Fibroblast of skin of left biceps (primary cell): ENCODE results near the gene RAD51B.
"Not testable (repeated sequence)": the region's sequence is repeated elsewhere in the genome, so short reads cannot be mapped to it uniquely, and the experiment has no call there.

Experiments
- DNase-seq, 2 experiments: peaks; one replicate each; pipeline ENCODE4 v3.0.0-alpha.2; 2013; ENCODE audit warnings: low read depth in 2 of 2

Gene RAD51B

DNA sequence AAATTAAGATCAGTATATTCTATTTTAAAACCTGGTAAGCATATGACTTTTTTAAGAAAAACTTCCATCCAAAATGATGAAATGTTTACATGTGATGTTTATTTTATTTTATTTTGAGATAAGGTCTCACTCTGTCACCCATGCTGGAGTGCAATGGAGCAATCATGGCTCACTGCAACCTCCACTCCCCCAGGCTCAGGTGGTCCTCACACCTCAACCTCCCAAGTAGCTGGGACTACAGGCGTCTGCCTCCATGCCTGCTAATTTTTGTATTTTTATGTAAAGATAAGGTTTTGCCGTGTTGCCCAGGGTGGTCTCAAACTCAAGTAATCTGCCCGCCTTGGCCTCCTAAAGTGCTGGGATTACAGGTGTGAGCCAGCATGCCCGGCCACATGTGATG lies 831.5 kb downstream of the RAD51B start:
- DNase-seq = no peak

DNA sequence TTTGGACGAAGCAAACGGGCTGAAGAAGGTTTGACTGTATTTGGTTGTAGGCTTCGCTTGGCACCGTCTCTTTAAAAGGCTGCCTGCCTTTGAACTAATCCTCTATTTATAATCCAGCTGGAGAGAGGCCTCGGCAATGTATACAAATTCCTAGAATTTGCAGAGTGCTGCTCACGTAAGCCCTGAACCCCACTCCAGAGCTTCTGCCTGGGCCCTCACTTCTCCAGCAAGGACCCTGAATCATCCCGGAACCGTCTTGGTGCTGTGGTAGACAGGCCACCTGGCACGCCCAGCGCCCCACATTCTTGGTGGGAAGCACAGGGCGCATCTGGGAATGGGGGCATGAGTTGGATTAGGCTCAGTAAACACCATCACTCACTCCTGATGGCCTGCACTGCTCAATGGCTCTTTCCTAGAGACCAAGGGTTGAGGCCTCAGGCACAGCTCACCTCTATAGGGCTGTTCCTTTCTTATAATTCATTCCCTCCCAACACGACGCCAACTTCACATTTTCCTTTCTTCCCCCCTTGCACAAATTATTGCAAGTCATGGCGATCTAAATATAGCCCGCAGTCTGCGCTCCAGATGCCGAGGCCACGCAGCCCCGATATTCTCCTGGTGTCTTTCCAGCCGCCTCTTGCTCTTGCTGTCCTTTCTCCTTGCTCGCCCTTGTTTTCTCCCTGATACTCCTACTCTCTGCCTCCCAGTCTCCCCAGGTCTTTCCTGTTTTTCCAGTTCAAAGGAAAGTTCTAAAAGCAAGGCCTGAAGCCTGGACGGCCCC lies 832.3 kb downstream of the RAD51B start:
- DNase-seq = peak in 1 of 2 experiments; percentile 42

DNA sequence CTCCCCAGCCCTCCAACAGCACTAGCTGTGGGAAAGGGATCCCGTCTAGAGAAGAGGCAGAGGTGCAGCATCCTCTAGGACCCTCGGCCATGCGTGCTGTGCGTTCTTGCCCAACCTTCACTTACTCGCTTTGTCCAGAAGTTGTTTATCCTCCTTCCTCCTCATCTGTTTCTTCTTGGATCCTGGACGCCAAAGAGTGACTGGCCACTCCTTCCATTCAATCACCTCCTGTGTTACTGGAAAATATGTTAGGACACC lies 832.8 kb downstream of the RAD51B start:
- DNase-seq = no peak

DNA sequence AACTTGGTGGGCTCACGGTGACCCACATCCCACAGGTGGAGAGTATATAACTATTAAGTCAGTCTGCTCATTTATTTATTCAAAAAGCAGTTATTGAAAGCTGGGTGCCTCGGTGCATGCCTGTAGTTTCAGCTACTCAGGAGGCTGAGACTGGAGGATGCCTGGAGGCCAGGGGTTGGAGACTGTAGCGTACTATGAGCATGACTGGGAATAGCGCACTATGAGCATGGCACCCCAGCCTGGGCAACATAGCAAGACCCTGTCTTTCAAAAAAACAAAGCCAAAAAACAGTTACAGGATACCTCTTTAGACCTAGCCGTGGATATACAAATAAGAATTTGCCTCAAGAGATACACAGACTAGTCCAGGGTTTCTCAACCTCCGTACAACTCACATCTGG lies 833.5 kb downstream of the RAD51B start:
- no peak for DNase-seq

DNA sequence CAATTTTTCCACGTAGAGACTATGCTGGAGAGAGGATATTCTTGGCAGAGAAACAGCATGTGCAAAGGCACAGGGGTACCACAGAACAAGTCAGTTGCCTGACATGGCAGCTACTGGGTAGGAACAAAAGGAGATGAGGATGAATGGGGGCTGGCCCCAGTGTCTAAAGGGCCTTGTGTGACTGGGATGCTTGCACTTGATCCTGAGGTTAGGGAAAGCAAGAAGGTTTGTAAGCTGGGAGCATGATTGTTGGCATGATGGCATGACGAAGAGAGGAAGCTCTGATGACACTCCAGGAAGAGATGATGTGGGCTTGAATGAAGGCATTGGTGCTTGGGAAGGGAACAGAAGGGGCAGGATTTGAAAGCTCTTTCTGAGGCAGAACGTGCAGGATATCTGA lies 834.2 kb downstream of the RAD51B start:
- DNase-seq = no peak

DNA sequence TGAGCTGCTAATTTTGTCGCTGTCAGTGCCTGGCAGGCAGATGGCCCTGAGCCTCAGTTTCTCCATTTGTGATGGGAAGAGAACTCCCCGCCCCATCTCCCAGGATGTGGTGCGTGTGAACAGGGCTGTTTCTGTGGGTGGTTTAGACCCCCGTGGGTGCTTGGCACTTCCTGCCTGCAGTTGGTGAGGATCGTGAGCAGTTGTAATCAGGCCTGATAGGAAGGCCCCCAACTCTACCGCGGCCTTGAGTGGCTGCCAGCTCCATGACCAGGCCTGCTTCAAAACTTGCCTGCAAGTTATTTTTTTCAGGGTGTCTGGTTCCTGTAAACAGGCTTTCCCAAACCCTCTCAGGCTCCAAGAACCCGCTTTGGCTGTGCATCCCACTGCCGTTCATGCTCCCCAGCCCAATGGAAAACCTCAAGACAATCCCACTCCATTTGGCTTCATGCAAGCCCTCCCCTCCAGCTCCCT lies 834.9 kb downstream of the RAD51B start:
- DNase-seq = no peak

DNA sequence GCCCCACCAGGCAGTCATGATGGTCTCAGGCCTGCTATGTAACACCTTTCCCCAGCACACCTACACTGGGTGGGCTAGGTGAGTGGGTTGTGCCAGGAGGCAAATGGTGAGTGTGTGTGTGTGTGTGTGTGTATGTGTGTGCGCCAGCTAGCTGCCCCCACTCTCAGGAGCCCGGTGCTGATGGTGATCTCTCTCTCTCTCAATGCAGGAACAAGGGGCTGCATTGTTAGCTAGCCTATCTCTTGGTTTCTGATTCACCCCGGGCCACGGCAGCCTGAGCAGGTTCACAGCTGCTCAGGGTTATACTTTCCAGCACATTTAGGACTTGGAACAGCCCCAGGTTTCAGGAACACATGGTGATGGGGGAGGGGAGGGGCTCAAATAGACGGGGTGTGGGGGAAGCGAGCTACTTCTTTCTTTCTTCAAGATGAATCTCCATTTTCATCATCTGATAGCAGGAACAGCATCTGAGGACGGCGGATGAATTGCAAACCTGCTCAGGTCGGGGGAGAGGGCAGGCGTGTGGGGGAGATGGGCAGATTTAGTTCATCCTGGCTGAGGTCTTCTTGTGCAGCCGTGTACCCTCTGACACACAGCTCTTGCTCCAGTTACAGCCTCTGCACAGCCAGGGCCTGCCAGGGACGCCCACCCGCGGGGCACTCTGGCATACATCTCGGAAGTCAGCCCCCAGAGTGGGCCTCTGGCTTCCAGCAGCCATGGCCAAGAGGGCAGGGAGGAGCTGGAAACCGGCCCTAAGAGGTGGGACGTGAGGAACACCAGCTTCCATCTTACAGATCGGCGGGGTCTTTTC lies 835.6 kb downstream of the RAD51B start:
- no peak for DNase-seq

DNA sequence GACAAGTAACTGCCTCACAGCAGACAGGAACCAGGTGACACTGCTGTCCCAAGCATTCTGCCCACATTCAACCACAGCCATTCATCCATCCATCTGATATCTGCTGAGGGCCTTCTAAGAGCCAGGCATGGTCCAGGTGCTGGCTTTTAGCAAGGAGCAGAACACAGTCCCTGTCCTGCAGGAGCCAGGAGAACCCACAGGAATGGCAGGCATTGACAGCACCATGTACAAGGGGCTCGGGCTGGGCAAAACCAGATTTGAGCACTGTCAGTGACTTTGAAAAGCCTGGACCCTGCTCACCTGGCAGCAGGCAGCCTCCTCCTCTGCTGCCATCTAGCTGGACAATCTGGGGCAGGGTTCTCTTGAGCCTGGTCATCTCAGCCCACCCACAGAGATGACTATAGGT lies 836.3 kb downstream of the RAD51B start:
- no peak for DNase-seq

DNA sequence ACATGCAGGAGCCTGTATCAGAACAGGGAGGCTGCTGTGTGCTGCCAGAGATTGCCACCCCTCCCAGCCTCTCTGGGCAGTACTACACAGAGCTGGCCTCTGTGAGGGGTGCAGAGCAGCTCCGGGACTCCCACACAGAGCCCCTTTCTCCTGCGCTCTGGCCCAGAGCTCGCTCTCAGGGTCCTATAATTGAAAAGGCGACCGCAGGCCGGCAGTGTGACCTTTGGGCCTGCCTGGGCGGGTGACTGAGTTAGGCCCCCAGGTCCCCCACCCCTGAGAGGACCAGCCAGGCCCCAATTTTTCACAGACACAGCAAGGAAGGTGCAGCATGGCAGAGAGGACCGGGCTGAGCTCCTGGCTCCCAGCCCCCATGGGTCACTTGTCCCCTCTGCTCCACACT lies 836.9 kb downstream of the RAD51B start:
- DNase-seq = no peak

DNA sequence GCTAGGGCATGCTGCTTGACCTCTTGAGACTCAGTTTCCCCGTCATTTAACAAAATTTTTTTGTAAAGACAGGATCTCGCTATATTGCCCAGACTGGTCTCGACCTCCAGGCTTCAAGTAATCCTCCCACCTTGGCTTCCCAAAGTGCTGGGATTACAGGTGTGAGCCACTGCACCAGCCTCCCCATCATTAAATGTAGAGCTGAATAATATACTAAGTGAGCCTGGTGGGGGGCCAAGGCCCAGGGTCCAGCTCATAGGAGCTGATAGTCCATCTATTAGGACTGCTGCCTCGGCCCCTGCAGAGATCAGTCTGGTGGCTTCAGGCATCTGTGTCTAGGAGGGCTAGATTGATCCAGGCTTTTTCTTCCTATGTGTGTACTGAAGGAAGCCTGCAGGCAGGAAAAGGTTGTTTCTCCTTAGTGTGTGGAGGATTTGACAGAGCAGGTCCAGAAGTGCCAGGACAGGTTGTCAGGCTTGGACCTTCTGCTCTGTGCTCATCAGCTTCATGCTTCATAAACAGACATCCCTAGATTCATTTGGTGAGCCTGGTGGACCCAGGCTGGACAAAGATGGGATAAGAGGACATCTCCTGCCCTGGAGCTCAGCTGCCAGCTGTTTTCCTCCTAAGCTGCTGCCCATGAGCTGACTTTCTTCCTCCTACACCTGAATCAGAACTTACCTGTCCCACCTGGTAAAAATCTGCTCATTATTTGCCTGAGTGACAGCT lies 837.9 kb downstream of the RAD51B start:
- no peak for DNase-seq

DNA sequence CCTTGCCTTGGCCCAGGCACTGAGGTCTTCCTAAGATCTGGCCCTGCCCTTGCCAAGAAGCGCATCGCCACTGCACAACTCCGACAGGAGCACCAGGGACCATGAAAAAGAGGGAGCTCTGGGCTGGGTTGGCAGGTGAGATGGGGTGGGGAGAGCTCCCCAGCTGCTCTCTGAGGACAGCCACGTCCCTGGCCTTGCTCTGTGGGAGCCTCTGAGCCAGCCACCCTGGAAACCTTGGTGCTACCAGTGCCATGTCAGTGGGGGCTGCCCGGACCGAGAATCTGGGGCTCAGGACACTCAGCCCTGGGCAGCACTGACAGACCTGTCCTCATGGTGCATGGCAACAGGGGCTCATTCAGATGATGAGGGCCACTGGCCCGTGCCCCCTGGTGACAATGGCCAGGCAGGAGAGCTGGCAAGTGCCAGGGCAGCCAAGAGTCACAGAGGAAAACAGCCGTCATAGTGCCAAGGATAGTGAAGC lies 838.5 kb downstream of the RAD51B start:
- DNase-seq = no peak

DNA sequence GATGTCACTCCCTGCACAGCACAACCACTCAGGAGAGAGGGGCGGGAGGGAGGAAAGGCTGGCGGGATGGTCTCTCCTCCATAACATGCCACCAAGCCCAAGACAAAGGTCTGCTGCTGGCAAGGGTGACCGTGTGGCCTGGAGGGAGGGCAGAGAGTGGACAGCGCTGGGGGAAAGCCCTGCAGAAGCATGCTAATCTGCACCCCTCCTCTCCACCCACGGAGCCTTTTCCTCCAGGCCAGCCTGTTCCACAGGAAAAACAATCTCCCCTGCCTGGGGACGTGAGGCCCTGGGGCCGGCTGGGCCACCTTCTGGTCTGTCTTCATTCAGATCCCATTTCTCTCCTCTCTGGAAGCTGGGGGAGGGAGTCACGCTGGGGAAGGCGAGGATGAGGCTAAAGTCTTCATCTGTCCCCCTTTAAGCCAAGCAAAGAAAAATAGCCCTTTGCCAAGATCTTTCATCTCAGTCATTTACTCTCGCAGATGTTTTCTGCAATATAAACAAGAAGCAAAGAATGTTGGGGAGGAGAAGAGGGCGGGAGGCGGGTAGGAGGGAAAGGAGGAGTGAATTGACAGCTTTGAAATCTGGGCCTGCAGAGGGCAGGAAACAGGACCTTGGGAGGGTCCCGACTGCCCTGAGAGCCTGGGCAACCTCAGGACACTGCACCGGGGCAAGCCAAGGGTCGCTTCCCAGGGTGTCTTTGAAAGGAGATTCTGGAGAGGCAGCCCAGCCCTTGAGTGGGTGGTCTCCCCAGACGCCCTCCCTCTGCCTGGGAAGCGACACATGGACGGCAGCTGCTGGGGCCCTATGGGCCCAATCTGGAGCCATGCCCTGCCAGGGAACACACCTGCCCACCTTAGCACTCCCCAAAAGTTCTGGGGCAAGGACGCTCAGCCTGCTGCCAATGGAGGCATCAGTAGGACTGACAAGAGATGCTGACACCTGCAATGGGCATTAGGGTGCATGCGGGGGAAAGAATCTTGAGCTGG lies 839.7 kb downstream of the RAD51B start:
- DNase-seq = peak in 1 of 2 experiments; percentile 33

DNA sequence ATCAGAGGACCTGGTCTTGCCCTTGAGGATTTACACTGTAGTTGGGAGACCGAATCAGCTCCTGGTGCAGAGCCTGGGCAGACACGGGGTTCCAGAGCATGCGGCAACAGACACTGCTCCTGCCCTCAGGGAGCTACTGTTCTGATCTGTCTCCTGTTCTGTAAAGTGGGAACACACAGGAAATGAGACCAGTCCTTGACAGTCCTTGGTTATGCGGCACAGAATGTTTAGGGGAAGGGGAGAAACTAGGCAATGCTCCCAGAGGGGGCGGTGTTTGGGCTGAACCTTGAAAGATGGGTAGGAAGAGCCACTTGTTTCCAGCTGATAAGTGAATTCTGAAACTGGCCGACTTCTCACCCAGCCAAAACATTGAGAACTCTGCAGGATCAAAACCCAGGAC lies 840.9 kb downstream of the RAD51B start:
- no peak for DNase-seq

DNA sequence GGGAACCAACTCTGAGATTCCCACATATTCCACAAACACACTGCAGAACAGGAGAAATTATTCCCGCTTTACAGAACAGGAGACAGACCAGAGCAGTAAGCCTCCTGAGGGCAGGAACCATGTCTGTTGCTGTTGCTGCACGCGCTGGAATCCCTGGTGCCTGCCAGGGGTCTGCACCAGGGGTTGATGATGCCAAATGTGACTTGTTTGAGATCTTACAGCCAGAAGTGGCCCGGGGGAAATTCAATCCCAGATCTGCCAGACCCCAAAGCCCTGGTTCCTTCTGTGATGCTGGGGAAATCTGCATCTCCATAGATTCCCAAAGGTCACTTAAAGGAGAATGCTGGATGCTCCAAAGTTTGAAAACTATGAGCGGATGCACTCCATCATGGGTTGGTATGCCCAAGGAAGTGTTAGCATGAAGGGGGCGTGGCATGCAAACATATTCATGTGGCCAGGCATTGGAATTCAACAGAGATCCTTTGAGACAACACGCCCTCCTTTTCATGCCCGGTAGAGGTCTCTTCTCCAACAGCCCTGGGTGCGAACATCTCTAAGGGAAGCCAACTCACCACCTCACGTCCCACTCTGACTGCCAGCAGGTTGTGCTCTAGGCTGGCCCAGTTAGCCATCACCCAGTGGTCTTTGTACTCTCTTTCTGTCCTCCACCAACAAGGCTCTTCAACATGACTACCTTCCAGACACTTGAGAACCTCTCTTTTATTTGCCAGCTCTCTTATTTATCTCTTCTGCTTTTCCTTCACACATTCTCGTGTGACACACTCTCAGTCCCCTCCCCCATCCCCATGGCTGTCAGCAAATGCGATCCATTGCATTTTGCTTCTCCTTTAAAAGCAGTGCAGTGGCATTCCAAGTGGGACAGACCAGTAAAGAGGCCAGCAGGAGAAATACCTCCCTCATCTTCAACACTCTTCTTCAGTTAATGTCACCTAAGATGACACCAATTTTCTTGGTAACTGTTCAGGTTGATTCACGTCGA lies 841.9 kb downstream of the RAD51B start:
- DNase-seq = no peak

DNA sequence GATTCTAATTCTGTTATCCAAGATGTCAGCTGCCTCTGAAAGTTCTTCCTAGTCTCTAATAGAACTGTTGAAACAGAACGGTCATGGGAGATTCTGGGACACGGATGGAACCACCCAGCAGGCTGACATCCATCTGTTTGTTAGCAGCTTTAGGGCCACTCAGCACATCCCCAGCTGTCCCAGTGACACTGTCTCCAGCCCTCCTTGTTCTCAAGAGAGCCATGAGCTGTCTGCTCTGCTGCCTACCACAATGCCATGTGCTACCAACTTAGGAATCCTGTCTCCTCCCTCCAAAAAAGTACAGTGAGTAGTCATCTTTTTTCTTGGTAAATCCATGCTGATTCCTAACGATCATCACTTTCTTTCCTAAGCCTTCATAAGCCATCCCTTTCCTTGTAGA lies 842.8 kb downstream of the RAD51B start:
- DNase-seq = no peak

DNA sequence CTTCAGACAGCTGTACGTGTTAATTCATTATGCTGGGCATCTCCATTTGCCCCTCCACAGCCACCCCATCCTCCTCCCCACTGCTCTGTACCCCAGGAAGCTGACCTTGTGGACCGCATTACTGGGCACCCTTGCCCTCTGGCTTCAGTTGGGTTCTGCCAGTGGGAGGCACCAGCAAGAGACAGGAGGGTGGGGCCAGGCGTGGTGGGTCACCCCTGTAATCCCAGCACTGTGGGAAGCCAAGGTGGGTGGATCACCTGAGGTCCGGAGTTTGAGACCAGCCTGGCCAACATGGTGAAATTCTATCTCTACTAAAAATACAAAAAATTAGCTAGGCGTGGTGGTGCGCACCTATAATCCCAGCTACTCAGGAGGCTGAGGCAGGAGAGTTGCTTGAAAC lies 843.2 kb downstream of the RAD51B start:
- DNase-seq = not testable (repeated sequence)

DNA sequence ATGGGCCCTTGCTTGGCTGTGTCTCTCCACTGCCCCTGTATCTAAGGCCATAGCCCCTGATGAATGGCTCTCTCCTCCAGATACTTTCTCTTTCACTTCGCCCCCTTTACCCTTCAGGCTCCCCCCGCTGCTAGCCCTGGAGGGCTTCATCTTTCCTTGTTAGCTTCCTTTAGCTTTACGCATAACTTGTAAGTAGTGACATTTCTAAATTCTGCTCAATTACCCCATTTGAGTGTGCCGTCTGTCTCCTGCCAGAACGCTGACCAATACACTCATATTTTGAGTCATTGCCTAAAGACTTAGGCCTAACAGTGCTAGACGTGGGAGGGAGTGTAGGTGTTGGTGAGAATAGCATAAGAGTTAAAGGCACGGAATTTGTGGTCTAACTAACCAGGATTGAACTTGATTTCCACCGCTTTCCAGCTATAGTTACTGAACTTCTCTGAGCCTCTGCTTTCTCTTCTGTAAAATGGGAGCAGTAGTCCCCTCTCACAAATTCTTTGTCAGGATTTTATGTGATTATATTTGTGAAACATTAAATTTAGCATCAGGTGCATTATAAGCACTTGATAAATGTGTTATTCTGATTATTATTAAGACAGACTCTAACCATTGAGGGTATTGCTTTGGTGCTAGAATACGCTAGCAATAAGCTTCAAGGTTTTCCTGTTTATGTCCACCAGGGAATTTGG lies 844.0 kb downstream of the RAD51B start:
- no peak for DNase-seq

DNA sequence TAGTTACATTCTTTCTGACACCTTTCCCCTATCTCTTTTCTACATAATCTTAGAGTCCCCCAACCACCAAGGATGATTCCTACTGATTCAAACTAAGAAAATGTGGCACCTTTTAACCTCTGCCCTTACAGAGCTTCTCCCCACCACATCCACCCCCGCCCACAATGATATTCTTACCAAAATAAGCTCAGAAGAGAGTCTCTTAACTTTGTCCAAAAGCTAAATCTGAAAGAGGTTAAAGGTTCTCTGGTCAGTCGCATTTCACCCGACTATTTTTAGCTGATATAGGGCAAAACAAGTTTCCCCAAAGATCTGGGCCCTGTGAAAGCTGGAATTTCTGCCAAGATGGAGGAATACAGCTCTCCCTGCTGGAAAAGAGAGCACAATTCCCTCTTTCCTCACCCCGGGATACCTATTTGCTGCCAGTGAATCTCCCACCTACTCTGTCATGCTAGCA lies 844.7 kb downstream of the RAD51B start:
- no peak for DNase-seq

DNA sequence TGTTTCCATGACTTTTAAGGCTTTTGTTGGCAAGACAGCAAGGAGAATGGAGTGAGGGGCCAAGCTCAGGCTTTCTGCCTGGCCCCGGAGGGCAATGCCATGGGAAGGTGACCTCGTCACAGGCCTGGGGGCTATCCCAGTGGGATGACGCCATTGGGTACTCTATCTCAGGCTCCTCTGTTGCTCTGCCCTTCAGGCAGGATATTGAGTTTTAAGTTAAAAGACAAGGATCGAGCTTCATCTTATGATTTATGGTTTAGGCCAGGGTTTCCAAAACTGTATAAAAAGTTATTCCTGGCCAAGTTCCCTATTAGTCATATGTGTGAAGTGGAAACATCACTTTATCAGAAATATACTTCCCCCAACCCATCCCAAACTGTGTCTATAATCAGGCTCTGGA lies 845.6 kb downstream of the RAD51B start:
- DNase-seq = peak; percentile 71 to 76
